ENCODE measurements around the gene PRELP.

The PRELP gene

DNA sequence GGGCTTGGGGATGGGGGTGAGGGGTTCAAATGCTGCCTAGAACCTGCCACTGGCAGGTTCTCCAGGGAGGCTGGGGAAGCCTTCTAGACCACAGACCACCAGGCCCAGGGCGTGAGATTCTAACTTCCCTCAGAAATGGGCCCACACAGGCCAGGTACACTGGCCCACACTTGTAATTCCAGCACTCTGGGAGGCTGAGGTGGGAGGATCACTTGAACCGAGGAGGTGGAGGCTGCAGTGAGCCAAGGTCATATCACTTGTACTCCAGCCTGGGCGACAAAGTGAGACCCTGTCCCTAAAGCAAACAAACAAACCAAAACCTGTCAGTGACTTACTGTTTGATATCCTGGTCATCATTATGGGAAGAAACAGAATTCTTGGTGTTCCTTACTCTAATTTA, 50.1 kb downstream of the PRELP start:
- DNase-seq (ENCODE audit: low spot score) = no peak

DNA sequence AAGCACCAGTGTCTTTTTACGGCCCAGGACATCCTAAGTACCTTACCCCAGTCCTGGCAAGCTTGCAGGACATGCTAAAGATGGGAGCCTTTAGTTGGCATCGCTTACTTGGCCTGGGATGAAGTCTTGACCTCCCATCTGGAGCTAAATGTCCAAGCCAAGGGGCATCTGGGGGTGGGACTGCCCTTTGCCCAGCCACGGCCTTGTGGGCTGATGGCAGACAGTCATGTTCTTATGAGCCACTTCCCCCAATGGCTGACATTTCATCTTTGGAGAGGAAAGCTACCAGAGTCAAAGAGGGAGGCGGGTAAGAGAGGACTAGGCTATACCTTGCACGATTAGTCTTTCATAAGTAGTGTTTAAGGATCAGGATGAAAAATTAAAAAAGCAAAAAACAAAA, 50.5 kb downstream of the PRELP start:
- no peak for DNase-seq (ENCODE audit: low spot score)

DNA sequence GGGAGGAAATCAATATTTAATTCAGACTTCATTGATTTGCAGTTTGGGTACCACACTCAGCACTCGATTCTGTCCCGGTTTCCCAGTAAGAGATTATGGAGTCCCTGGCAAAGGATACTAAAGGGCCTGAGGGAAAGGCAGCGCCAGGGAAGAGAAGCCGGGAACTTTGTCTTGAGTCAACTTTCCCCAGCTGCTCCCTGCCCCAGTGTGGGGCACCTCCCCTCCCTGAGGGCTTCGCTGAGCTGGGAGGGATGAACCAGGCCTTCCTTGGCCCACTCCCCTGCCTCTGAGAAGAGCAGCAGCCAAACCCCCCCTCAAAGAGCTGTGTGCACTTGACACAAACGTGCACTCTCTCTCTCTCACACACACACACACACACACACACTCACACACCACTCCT, 51.0 kb downstream of the PRELP start:
- DNase-seq (ENCODE audit: low spot score) = no peak

DNA sequence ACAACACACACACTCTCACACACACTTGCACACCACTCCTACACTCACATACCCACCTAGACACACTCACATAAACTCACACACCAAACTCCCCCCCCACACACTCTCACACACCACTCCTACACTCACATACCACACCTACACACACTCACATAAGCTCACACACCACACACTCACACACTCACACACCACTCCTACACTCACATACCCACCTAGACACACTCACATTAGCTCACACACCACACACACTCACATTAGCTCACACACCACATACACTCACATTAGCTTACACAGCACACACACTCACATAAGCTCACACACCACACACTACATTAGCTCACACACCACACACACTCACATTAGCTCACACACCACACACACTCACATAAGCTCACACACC, 51.4 kb downstream of the PRELP start:
- DNase-seq (ENCODE audit: low spot score) = no peak

DNA sequence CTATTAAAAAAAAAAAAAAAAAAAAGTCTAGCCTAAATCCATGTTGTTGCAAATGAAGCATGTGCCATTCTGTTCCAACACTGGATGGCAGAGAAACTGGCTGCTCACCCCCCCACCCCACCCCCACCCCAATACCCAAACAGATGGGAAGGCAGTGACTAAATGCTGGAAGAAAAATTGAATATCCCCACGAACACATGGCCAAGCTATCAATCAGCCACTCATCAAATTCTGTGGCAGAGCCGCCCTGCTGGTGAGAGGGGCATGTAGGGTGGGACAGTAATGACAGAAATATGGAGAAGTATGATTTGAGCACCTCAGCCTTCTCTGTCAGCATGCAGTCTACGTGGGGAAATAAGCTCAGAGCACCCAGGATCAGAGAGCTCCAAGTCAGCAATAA, 52.5 kb downstream of the PRELP start:
- DNase-seq (ENCODE audit: low spot score) = no peak

DNA sequence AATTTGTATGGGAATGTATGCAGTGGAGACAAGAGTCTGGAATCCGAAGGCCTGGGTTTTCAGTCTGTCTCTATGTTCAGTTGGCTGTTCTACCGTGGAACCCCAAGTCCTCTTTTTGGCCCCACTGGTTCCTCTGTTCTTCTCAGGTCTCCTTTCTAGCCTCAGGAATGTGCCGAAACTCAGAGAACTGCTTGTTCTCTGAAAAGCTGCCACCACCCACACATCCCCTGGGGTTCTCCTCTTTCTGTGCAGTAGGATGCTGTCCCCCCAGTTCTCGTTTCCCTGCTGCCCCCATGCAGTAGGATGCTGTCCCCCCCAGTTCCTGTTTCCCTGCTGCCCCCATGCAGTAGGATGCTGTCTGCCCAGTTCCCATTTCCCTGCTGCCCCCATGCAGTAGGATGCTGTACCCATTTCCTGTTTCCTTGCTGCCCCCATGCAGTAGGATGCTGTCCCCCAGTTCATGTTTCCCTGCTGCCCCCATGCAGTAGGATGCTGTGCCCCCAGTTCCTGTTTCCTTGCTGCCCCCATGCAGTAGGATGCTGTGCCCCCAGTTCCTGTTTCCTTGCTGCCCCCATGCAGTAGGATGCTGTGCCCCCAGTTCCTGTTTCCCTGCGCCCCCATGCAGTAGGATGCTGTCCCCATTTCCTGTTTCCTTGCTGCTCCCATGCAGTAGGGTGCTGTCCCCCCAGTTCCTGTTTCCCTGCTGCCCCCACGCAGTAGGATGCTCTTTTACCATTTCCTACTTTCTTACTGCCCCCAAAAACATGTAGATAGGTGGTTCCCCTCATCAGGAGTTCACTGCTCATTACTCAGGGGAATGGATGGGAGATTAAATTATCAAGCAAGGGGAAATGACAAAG, 53.6 kb downstream of the PRELP start:
- no peak for DNase-seq (ENCODE audit: low spot score)

DNA sequence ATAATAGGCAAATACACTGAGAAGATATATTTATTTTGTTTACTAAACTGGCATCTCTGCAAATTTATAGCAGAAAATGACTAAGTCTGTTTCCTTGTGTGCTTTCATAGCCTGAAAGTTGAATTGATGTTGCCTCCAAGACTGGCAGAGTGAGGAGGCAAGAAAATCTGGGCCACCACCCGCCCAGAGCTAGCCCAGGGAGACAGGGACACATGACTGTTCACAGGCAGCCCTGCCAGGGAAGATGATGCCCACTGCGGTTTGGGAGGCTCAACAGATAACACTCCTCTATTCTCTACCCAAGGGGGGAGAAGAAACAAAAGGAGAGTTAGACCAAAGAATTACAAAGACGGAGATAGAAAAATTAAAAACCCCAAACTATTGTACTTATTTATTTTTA, 55.5 kb downstream of the PRELP start:
- no peak for DNase-seq (ENCODE audit: low spot score)

DNA sequence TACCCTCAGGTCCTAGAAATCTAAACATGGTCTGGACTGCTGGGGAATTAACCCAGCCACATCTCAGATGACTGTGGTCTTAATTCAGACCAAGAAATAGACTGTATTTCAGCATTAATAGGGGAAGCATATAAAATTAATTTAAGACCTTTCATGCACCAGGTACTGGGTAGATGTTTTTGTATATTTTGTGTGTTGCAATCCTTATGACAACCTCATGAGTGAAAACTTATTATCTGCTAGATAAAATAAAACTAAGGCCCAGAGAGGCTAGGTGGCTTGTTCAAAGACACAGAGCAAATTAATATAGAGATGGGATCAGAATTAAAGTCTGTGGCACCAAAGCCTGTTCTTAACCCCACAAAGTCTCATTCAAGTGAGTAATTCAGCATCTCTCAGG, 58.4 kb downstream of the PRELP start:
- DNase-seq (ENCODE audit: low spot score) = no peak

DNA sequence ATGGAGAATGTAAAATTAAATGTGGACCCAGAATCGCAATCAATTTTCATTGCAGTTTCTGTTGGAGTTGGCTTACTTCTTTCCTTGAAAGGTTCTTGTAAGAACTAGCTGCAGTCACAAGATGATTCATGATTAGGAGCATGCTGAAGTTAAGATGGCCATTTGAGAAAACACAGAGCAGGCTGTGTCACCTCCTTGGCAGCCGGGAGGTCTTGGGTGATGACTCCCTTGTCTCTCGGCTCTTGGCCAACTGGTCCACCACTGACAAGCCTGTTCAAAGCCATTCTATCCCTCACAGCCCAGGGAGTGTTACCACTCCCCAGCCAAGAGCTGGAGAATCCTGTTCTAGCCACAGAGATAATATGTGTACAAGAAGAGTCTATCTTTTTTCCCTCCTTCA, 58.9 kb downstream of the PRELP start:
- no peak for DNase-seq (ENCODE audit: low spot score)

DNA sequence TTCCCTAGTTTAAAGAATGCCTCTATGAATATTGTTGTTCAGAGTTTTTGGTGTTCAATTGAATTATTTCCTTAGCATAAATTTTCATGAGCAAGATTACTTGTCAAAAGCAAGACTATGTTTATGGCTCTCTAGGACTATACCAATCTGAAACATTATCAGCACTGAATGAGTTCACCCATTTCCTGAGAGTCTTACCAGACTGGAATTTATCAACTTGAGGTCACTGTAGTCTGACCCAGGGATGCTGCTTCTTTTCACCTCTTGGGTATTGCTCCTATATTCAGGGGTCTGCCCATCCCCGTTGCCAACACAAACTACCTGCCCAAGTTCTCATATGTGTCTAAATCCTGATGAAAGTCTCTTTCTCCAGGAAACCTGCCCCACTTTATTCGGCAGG, 61.0 kb downstream of the PRELP start:
- DNase-seq (ENCODE audit: low spot score) = no peak

DNA sequence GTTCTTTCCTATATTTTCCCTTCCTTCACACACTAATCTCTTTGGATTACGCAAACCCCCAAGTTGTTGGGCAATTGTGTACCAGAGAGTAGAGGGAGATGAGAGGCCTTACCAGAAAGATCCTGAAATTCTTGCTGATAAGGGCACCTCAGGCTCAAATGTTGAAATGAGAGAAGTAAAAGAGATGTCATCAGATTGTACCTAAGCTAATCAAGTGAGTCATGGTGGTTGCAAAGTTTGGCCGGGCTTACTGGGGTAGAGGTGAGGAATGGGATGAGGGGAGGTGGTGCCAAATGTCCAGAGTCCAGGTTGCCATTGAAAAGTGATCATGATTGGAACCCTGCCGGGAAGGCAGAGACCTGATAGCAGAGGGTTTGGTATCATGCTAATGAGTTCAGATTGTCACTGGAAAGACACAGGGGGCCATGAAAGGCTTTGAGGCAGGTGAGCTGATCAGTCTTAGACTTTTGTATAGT, 61.4 kb downstream of the PRELP start:
- no peak for DNase-seq (ENCODE audit: low spot score)

DNA sequence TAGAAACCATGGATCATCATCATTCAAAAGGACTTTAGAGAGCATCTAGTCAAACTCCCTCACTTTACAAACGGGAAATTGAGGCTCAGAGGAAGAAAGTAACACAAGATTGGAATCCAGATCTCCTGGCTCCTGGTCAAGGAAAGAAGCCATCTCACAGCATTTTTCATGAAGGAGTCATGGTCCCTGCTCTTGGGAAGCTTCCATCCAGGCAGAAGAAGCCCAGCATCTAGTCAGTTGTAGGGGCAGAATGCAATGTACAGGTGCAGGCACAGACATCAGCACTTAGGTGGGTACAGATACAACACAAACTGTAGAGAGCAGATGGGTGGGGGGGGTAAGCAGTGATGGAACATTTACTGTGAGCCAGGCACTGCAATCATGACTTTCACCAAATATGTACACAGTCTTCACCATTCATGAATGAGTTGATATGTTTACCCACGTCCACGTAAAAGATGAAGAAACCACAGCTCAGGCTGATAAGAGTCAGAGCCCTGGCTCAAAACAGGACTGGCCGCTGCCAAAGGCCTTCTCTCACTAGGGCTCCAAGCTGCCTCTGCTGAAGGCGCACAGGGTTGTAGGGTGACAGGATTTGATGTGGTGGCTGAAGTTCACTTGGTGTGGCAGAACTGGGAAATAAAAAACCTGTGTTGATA, 62.3 kb downstream of the PRELP start:
- DNase-seq (ENCODE audit: low spot score) = no peak

DNA sequence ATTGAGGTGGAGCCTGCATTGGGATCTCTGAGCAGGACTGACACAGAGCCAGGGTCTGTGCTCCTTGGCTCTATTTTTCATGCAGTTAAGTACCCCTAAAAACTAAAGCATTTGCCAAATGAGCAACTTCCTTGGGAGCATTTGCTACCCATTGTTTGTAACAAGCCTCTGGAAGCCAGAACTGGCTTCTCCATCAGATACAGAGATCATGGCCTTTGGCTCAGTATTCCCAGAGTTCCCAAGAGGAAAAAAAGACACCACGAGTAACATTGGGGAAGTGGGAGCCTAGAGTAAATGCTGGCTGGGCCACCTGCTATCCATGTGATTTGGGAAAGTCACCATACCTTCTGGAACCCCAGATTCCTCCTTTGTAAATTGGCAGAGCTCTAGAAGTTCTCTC, 63.1 kb downstream of the PRELP start:
- no peak for DNase-seq (ENCODE audit: low spot score)

DNA sequence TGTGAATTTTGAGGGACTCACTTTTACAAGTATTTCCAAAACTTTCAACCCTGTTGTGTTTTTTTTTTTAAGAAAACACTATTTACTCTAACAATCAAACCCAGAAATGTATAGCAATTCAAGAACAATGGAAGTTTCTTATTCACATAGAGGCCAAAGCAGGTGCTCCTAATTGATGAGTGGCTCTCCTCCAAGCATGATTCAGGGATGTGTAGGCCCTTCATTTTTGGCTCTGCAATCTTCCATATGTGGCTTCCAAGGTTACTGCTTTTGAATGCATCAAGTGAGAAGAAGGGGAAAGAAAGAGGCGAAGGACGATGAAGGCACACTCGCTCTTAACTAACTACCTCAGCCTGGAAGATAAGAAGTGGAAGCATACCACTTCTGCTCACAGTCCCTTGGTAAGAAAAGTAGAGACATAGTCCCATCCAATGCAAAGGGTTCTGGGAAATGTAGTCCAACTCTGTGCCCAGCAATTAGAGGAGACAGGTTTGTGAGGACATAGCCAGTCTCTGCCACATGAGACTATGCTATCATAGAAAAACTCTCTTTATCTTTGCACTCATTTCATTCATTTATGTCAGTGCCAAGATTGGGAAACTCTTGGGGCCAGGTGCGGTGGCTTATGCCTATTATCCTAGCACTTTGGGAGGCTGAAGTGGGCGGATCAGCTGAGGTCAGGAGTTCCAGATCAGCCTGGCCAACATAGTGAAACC, 64.4 kb downstream of the PRELP start:
- no peak for DNase-seq (ENCODE audit: low spot score)

Measured in germinal center (tissue), 1 donor.